Measurements from ENCODE around the gene PALD1.

The PALD1 gene

GRCh38 chr10:70555371-70555770 lies 76.8 kb downstream of the PALD1 start:
- no peak for DNase-seq (ENCODE audit: low read depth in 3 of 3)

GRCh38 chr10:70557086-70557845 lies 78.7 kb downstream of the PALD1 start:
- no peak for DNase-seq (ENCODE audit: low read depth in 3 of 3)

GRCh38 chr10:70557876-70558275 lies 79.3 kb downstream of the PALD1 start:
- no peak for DNase-seq (ENCODE audit: low read depth in 3 of 3)

- no peak for DNase-seq (ENCODE audit: low read depth in 3 of 3)
Measured at GRCh38 chr10:70558295-70558694, 79.7 kb downstream of the PALD1 start.

GRCh38 chr10:70558871-70559810 lies 80.6 kb downstream of the PALD1 start:
- DNase-seq (ENCODE audit: low read depth in 3 of 3), result peak; percentile 53 to 66 (median 61)

GRCh38 chr10:70559861-70560260 lies 81.3 kb downstream of the PALD1 start:
- DNase-seq (ENCODE audit: low read depth in 3 of 3), result no peak

- no peak for DNase-seq (ENCODE audit: low read depth in 3 of 3)
Measured at GRCh38 chr10:70560511-70560941, 82.0 kb downstream of the PALD1 start.

- DNase-seq (ENCODE audit: low read depth in 3 of 3), result no peak
Measured at GRCh38 chr10:70561070-70561469, 82.5 kb downstream of the PALD1 start.

- no peak for DNase-seq (ENCODE audit: low read depth in 3 of 3)
Measured at GRCh38 chr10:70561558-70561957, 83.0 kb downstream of the PALD1 start.

GRCh38 chr10:70562036-70562755 lies 83.6 kb downstream of the PALD1 start:
- no peak for DNase-seq (ENCODE audit: low read depth in 3 of 3)

- no peak for DNase-seq (ENCODE audit: low read depth in 3 of 3)
Measured at GRCh38 chr10:70563230-70563629, 84.7 kb downstream of the PALD1 start.

- no peak for DNase-seq (ENCODE audit: low read depth in 3 of 3)
Measured at GRCh38 chr10:70564113-70564725, 85.7 kb downstream of the PALD1 start.

- DNase-seq (ENCODE audit: low read depth in 3 of 3), result no peak
Measured at GRCh38 chr10:70564901-70565351, 86.4 kb downstream of the PALD1 start.

GRCh38 chr10:70565556-70566514 lies 87.3 kb downstream of the PALD1 start:
- DNase-seq (ENCODE audit: low read depth in 3 of 3), result no peak

GRCh38 chr10:70566515-70567290 lies 88.1 kb downstream of the PALD1 start:
- no peak for DNase-seq (ENCODE audit: low read depth in 3 of 3)

- no peak for DNase-seq (ENCODE audit: low read depth in 3 of 3)
Measured at GRCh38 chr10:70567603-70568002, 89.0 kb downstream of the PALD1 start.

- DNase-seq (ENCODE audit: low read depth in 3 of 3), result no peak
Measured at GRCh38 chr10:70568113-70568512, 89.5 kb downstream of the PALD1 start.

- no peak for DNase-seq (ENCODE audit: low read depth in 3 of 3)
Measured at GRCh38 chr10:70568781-70569495, 90.4 kb downstream of the PALD1 start.

GRCh38 chr10:70571236-70571635 lies 92.7 kb downstream of the PALD1 start:
- DNase-seq (ENCODE audit: low read depth in 3 of 3), result no peak

Measured in stimulated activated CD4-positive, alpha-beta T cell treated with anti-CD3 and anti-CD28 coated beads, TNF-alpha, amount 100 ng/mL, for 48 hours (primary cell).